Measurements from ENCODE around the gene NPR1.
"Not testable (repeated sequence)": the region's sequence is repeated elsewhere in the genome, so short reads cannot be mapped to it uniquely, and the experiment has no call there.

Gene NPR1

GRCh38 chr1:153678519-153679336, at the start of gene NPR1:
TSS of gene NPR1 (plus strand) at chr1:153678688. CDS start at chr1:153679109, 421 bp downstream.
- no peak for DNase-seq

- DNase-seq = no peak
Observed at GRCh38 chr1:153629343-153629665, 49.2 kb upstream of the NPR1 start.

GRCh38 chr1:153629971-153630370, 48.5 kb upstream of the NPR1 start:
- DNase-seq = no peak

GRCh38 chr1:153630384-153630783, 48.1 kb upstream of the NPR1 start:
- DNase-seq = no peak

- no peak for DNase-seq
Observed at GRCh38 chr1:153631047-153632022, 47.2 kb upstream of the NPR1 start.

- no peak for DNase-seq
Observed at GRCh38 chr1:153633161-153633753, 45.2 kb upstream of the NPR1 start.

GRCh38 chr1:153633754-153634665, 44.5 kb upstream of the NPR1 start, which contains the start of gene CHTOP:
TSS of gene CHTOP (plus strand) at chr1:153634066. CDS start at chr1:153636589, 2,523 bp downstream.
- DNase-seq = peak; percentile 91

GRCh38 chr1:153635872-153636271, 42.6 kb upstream of the NPR1 start:
- no peak for DNase-seq

GRCh38 chr1:153636312-153636711, 42.2 kb upstream of the NPR1 start:
- no peak for DNase-seq

- no peak for DNase-seq
Observed at GRCh38 chr1:153638261-153638660, 40.2 kb upstream of the NPR1 start.

- DNase-seq = no peak
Observed at GRCh38 chr1:153639280-153639679, 39.2 kb upstream of the NPR1 start.

GRCh38 chr1:153640213-153640612, 38.3 kb upstream of the NPR1 start:
- DNase-seq = not testable (repeated sequence)

- DNase-seq = no peak
Observed at GRCh38 chr1:153640861-153641260, 37.6 kb upstream of the NPR1 start.

GRCh38 chr1:153642161-153642560, 36.3 kb upstream of the NPR1 start:
- no peak for DNase-seq

GRCh38 chr1:153643100-153643499, 35.4 kb upstream of the NPR1 start:
- no peak for DNase-seq

- DNase-seq = no peak
Observed at GRCh38 chr1:153643816-153644215, 34.7 kb upstream of the NPR1 start.

GRCh38 chr1:153646672-153647345, 31.7 kb upstream of the NPR1 start:
- no peak for DNase-seq

- DNase-seq = no peak
Observed at GRCh38 chr1:153647346-153647714, 31.2 kb upstream of the NPR1 start.

- DNase-seq = no peak
Observed at GRCh38 chr1:153648000-153648643, 30.4 kb upstream of the NPR1 start.

GRCh38 chr1:153649137-153649862, 29.2 kb upstream of the NPR1 start:
- DNase-seq = no peak

GRCh38 chr1:153649863-153650235, 28.6 kb upstream of the NPR1 start:
- peak; percentile 15 for DNase-seq
